HEK293T (cell line): ENCODE measurements around the gene MACO1.

Experiments
- ARNT ChIP-seq: fragments of 450-650 bp; IDR thresholded peaks from 2 replicates; pipeline ENCODE4 v1.6.1; 2017; ENCODE audit warnings: mild to moderate bottlenecking
- BHLHE40 ChIP-seq: fragments of 450-650 bp; IDR thresholded peaks from 2 replicates; pipeline ENCODE4 v1.6.1; 2016; ENCODE audit warnings: mild to moderate bottlenecking, moderate library complexity, borderline replicate concordance
- FOXA1 ChIP-seq: fragments of 450-650 bp; IDR thresholded peaks from 2 replicates; pipeline ENCODE4 v1.6.1; 2016; ENCODE audit warnings: mild to moderate bottlenecking
- FOXM1 ChIP-seq: fragments of 450-650 bp; IDR thresholded peaks from 2 replicates; pipeline ENCODE4 v1.6.1; 2017; ENCODE audit warnings: mild to moderate bottlenecking, borderline replicate concordance
- HDGF ChIP-seq: fragments of 450-650 bp; IDR thresholded peaks from 2 replicates; pipeline ENCODE4 v1.6.1; 2017; ENCODE audit warnings: antibody characterized with exemption, borderline replicate concordance
- L3MBTL2 ChIP-seq: fragments of 450-650 bp; conservative IDR thresholded peaks from 2 replicates; pipeline ENCODE4 v1.6.1; 2016; ENCODE audit warnings: mild to moderate bottlenecking
- SP1 ChIP-seq: fragments of 450-650 bp; IDR thresholded peaks from 2 replicates; pipeline ENCODE4 v1.6.1; 2017
- SUZ12 ChIP-seq: fragments of 450-650 bp; IDR thresholded peaks from 2 replicates; pipeline ENCODE4 v1.6.1; 2016; ENCODE audit warnings: mild to moderate bottlenecking
- ZNF384 ChIP-seq: fragments of 450-650 bp; IDR thresholded peaks from 2 replicates; pipeline ENCODE4 v1.6.1; 2016

GRCh38 chr1:25502957-25503356 is 72.3 kb downstream of the MACO1 start:
- TF ChIP-seq FOXM1, result no peak
- no peak for TF ChIP-seq L3MBTL2
- TF ChIP-seq ZNF384, result no peak
- TF ChIP-seq SUZ12, result no peak
- no peak for TF ChIP-seq ARNT
- no peak for TF ChIP-seq HDGF
- no peak for TF ChIP-seq SP1
- TF ChIP-seq BHLHE40, result no peak
- TF ChIP-seq FOXA1, result no peak
